HG03066 (cell line): Measurements from ENCODE around the gene CLEC16A.

ENCODE experiments used
- ATAC-seq: cut with Tn5 transposase; IDR thresholded peaks from one replicate; pipeline ENCODE4 v1.9.1; 2021; ENCODE audit warnings: low read depth; ENCODE audit not compliant: unreplicated experiment

CLEC16A gene

GRCh38 chr16:11053916-11054460 is 109.6 kb downstream of the CLEC16A start:
- ATAC-seq: no peak

GRCh38 chr16:11056090-11056992 is 112.0 kb downstream of the CLEC16A start:
- no peak for ATAC-seq

GRCh38 chr16:11056993-11057649 is 112.8 kb downstream of the CLEC16A start:
- no peak for ATAC-seq

GRCh38 chr16:11057711-11058345 is 113.5 kb downstream of the CLEC16A start:
- ATAC-seq: no peak

GRCh38 chr16:11058832-11059231 is 114.5 kb downstream of the CLEC16A start:
- no peak for ATAC-seq

GRCh38 chr16:11059588-11059987 is 115.2 kb downstream of the CLEC16A start:
- no peak for ATAC-seq

GRCh38 chr16:11060364-11060763 is 116.0 kb downstream of the CLEC16A start:
- ATAC-seq: no peak

- ATAC-seq: no peak
Measured at GRCh38 chr16:11060842-11061241, 116.5 kb downstream of the CLEC16A start.

- no peak for ATAC-seq
Measured at GRCh38 chr16:11061629-11062270, 117.4 kb downstream of the CLEC16A start.

GRCh38 chr16:11063448-11064201 is 119.3 kb downstream of the CLEC16A start:
- ATAC-seq: no peak

GRCh38 chr16:11064202-11064540 is 119.8 kb downstream of the CLEC16A start:
- ATAC-seq: no peak

GRCh38 chr16:11064851-11065250 is 120.5 kb downstream of the CLEC16A start:
- ATAC-seq: no peak

- ATAC-seq: no peak
Measured at GRCh38 chr16:11066261-11066870, 122.0 kb downstream of the CLEC16A start.

- no peak for ATAC-seq
Measured at GRCh38 chr16:11067266-11067665, 122.9 kb downstream of the CLEC16A start.

- no peak for ATAC-seq
Measured at GRCh38 chr16:11067697-11068141, 123.4 kb downstream of the CLEC16A start.

- no peak for ATAC-seq
Measured at GRCh38 chr16:11071829-11072228, 127.5 kb downstream of the CLEC16A start.

- ATAC-seq: no peak
Measured at GRCh38 chr16:11072420-11073153, 128.2 kb downstream of the CLEC16A start.

- ATAC-seq: no peak
Measured at GRCh38 chr16:11073407-11073999, 129.1 kb downstream of the CLEC16A start.
